LHCN-M2 (cell line): ENCODE data around the gene NADSYN1. TPM values are rescaled to one million over a fixed set of nuclear protein-coding genes. Genes with fewer than 3 reads are reported as not detected.

Experiments
- DNase-seq: peaks from one replicate; pipeline ENCODE4 v3.0.0-alpha.2; 2012; ENCODE audit warnings: low read depth
- total RNA-seq: library from RNA; depleted of rRNA; stranded (reverse); fragments of >200 nt; gene quantifications from 2 replicates; pipeline ENCODE4 v1.2.3, GENCODE V29; 2014

NADSYN1 gene
- total RNA-seq, 1 experiment from 2014 or later, result 48.2 TPM

DNA sequence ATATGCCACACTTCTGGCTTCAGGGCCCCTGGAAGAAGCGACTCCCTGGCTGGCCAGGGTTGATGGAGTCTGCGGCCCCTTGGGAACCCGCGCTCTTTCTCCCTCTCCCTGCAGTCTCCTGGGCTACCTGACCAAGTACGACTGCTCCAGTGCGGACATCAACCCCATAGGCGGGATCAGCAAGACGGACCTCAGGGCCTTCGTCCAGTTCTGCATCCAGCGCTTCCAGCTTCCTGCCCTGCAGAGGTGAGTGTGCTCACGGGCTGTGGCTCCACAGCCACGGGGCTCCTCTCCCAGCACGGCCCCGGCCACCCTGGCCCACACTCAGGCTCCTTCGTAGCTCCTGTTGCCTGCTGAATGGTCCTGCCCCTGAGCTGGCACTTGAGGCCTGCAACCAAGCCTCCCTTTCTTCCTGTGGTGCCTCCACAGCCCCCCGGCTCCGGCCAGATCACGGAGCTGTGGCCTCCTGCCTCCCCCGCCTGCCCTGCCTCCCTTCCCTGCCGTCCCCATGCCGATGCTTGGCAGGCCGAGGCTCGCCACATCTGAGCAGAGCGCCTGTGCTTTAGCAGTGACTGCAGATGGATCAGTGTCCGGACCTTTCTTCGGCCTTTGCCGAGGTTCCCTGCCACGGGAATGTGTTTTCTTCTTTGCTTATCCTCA, 37.9 kb downstream of the NADSYN1 start:
- no peak for DNase-seq

DNA sequence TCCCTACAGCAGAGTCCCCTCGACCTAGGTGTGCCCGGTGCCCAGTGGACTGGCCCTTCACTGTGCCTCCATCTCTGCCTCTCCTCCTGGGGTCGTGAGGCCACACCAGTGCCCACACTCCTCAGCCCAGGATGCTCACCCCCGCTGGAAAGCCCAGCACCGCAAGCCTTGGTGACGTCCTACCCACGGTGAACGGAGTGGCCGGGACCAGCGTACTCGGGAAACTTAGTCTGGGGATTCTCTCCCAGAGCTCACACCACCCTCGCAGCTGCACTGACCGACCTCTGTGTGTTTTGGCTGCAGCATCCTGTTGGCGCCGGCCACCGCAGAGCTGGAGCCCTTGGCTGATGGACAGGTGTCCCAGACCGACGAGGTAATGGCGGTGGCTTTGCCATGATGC, 38.5 kb downstream of the NADSYN1 start:
- no peak for DNase-seq

DNA sequence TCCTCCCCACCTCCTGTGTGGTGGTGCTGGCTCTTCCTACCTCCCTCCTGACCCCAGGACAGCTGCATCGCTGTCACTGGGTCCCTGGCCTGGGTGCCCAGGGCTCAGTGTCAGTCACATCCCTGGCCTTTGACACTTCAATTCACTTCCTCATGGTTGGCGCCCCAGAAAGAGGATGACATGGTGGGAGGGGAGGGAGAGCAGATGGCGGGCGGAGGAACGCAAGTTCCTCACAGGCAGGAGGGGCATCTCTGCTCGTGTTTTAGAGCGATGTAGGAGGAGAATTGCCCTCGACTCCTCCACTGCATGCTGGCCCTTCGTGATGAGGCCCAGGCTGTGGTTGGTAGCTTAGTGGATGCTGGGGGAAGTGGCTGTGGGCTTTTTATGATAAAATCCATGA, 38.9 kb downstream of the NADSYN1 start:
- DNase-seq, result no peak

DNA sequence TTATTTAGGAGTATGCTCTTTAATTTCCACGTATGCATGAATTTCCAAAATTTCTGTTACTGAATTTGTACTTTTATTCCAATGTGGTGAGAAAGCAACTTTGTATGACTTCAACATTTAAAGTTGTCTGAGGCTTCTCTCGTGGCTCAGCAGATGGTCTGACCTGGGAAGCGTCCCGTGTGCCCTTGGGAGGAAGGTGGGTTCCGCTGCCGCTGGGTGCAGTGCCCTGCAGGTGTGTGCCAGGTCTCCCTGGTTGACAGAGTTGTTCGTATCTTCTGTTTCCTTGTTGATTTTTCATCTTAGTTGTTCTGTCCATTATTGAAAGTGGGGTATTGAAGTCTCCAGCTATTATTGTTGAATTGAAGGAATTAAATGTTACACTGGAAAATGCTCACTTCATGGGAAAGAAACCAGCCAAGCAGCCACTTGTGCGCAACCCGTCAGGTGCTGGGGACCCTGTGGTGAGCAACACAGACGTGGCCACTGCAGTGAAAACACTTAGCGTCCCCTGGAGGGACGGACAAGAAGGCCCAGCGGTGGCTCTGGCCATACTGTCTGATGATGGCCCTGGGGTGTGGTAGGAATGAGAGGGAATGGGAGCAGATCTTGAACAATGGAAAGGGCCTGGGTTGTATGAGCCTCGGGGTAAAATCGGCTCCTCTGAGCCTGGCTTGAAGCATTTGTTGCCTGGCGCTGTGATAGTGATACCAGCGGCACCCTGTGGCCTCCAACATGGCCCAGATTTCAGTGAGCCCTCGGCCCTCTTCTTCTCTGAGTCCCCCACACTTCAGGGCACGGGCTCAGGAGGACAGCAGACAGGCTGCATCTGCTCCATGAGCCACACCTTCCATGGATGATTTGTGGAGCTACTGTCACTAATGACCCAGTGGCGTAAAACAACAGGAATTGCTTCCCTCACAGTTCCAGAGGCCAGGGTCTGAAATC, 42.6 kb downstream of the NADSYN1 start:
- DNase-seq, result no peak

DNA sequence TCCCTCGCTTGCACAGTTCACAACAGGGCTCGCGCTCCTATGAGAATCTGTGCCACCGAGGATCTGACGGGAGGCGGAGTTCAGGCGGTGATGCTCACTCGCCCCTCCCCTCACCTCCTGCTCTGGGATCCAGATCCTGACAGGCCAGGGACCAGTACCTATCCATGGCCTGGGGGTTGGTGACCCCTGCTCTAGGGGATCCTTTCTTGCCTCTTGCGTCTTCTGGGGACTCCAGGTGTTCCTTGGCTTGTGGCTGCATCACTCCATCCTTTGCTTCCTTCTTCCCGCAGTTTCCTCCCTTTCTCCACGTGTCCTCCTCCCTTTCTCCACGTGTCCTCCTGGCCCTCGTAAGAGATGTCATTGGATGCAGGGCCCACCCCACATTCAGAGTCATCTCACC, 43.4 kb downstream of the NADSYN1 start:
- no peak for DNase-seq

DNA sequence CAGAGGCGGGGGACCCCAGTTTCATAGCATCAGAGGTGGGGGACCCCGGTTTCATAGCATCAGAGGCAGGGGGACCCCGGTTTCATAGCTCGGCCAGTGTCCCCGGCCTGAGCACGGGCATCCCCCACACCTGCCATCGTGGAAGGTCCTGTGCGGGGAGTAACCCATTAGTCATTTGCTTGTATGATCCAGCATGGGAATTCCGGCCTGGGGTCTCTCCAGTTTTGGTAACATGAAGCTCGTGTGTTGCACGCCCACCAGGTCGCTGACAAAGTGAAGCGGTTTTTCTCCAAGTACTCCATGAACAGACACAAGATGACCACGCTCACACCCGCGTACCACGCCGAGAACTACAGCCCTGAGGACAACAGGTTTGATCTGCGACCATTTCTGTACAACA, 45.1 kb downstream of the NADSYN1 start:
- no peak for DNase-seq

DNA sequence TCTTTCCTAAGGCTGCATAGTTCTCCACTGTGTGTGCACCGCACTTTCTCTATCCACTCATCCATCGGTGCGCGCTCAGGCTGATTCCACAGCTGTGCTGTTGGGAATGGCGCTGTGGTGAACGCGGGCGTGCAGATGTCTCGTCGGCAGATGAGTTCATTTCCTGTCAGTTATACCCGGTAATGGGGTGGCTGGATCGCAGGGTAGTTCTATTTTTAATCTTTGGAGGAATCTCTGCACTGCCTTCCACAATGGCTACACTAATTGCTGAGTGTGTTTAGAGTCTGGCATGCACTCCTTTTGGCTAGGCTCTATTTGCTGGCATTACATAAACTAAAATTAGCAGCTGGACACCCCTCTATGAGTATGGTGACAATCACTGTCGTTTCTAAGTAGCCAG, 46.1 kb downstream of the NADSYN1 start:
- DNase-seq, result peak; percentile 75

DNA sequence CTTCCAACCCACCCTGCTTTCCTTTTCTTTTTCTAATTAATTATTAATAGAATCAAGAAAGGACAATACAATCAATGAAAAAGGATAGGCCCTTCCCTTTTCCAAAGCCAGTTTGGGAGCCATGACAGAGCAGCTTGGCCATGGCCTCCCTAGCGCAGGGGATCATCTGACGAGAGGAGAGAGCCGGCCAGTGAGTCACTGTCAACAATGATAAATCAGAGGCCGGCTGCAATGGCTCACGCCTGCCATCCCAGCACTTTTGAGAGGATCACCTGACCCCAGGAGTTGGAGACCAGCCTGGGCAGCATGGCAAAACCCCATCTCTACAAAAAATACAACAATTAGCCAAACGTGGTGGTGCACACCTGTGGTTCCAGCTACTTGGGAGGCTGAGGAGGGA, 46.5 kb downstream of the NADSYN1 start:
- peak; percentile 31 for DNase-seq

DNA sequence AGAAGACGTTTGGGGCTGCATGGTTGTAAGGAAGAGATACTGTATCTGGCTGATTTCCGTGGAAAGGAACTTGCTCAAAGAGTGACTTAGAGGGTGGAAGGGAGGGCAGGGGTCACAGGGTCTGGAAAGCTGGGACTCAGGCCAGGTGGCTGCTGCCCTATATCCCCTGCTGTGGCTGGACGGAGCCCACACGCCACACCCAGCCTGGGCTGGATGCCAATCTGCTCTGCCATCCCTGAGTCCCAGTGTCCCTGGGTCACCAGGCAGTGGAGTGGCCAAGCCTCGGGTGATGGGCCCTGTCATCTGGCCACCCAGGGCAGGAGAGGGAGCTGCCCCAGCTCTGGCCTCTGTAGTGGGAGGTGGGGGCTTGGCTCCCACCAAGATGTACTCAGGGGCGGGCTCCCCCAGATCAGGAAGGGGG, 47.6 kb downstream of the NADSYN1 start:
- DNase-seq, result no peak

DNA sequence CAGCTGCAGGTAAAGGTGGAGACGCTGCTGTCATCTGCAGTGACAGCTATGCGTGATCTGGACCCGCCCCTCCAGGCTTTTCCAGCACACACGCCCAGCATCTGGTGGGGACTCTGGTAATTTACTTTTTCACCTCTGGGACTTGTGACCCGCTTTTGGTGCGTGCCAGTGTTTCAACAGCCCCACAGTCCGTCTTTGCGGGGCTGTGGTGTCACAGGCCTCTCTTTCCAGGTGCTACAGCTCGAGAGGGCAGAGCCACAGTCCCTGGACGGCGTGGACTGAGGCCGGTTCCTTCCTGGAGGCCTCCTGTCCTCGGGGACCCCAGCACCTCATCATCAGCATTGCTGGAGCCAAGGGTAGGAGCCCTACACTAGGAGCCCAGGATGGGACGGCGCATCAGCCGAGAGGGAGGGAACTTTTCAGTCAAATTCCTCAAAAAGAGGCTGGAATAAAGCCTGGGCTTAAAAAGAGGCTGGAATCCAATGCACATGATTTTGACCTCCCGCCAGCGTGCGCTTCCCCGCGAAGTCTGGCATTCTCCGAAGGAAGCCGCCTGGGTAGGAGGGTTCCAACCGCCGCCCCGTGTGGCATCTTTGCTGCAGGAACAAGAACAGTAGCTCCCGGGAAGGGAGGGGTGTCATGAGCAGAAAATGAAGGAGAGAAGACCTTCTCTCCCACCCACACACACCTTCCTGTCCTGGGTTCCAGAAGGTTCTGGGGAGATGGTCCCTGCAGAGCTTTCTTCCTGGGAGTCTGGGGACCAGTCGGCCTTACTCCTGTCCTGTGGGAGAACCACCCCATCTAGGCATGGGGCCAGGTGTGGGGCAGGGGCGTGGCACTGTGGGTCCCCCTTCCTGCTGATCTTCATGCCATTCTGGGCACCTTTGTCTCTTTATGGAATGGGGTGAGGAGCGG, 48.3 kb downstream of the NADSYN1 start:
- no peak for DNase-seq

DNA sequence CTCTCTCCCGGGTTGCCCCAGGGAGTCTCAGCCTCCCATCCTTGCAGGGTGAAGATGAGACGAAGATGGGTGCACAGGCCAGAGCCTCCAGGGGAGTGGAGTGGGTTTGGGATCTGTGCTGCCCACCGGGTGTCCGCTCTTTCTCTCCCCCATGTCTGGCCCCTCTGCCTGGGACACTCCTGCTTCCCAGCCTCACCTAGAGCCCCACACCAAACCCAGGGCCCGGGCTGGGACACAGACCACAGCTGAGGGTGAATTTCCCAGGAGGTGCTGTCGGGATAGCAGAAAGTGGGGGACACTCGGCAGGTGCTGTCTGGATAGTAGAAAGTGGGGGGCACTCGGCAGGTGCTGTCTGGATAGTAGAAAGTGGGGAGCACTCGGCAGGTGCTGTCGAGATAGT, 49.0 kb downstream of the NADSYN1 start:
- no peak for DNase-seq

DNA sequence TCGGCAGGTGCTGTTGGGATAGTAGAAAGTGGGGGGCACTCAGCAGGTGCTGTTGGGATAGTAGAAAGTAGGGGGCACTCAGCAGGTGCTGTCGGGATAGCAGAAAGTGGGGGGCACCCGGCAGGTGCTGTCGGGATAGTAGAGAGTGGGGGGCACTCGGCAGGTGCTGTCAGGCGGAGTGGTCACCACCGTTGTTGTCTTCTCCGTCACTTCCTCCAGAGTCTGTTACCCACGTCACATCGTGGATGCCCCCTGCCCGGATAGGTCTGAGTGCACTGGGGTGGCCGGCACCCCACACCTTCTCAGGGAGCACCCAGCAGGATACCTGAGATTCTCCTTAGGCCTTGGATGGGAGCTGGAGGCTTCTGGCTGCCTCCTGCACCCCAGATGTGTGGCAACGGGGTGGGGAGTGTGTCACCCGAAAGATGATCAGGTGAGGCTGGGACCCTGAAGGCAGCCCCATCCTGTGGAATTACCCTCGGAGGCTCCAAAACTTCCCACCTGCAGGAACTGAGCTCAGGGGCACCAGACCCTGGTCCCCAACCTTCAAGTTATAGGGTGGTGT, 50.0 kb downstream of the NADSYN1 start:
- no peak for DNase-seq

DNA sequence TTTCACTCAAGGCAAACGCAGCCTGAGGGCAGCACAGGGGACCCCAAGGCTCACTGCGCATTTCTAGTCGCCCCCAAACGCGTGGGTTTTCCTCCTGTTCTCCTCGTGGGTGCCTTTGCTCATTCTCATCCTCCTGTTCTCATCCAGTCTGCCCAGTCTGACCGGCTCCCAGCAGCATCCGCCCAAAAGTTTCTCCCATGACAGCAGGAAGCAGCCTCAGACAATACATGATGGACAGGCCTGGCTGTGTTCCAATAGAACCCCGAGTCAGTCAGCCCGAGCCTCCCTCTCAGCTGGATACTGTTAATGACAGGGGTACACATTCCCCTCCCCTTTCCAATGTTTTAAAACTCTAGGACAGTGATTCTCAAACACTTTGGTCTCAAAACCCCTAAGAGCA, 51.5 kb downstream of the NADSYN1 start:
- DNase-seq, result no peak

DNA sequence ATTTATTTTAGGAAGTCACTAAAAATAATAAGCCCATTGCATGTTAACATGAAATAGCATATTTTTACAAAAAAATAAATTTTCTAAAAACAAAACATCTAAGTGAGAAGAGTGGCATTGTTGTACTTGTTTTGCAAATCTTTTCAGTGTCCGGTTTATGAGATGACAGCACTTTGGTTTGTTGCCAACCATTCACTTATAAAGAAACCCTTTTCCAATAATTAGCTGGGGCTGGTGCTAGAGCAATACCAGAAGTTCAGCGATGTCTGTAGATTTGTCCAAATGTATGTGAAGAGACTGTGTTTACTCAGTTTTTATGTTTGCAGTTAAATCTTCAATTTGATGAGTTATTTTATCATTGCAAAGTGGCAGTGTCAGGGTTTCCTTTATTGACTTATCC, 52.0 kb downstream of the NADSYN1 start:
- DNase-seq, result no peak

DNA sequence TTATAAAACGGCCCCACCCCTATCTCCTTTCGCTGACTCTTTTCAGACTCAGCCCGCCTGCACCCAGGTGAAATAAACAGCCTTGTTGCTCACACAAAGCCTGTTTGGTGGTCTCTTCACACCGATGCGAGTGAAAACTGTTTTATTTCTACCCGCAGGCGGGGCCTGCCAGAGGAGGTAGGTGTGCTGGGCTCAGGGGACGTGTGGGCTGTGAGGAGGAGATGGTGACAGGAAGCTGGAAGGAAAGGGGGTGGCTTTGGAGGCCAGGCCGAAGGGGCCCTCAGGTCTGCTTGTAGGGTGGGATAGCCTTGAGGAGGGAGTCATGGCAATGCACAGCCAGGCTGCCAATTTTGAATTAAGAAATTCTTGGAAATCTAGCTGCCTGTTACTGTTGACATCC, 52.8 kb downstream of the NADSYN1 start:
- no peak for DNase-seq

DNA sequence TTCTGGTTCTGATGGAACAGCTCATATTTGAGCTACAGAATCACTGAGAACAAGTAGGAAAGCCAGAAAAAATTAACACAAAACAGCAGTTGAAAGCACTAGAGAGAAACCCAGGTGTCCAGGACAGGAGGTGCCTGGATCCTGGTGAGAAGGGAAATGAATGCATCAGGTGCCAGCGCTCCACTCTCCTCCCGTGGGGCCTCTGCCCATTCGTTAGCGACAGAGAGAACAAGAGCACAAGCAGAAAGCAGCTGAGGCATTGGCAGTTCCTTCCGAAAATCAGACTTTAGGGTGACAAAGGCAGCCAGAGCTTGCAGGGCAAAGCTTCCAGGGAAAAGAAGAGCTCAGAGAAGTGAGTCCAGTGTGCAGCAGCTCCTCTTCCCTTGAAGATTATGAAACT, 54.1 kb downstream of the NADSYN1 start:
- DNase-seq, result no peak

DNA sequence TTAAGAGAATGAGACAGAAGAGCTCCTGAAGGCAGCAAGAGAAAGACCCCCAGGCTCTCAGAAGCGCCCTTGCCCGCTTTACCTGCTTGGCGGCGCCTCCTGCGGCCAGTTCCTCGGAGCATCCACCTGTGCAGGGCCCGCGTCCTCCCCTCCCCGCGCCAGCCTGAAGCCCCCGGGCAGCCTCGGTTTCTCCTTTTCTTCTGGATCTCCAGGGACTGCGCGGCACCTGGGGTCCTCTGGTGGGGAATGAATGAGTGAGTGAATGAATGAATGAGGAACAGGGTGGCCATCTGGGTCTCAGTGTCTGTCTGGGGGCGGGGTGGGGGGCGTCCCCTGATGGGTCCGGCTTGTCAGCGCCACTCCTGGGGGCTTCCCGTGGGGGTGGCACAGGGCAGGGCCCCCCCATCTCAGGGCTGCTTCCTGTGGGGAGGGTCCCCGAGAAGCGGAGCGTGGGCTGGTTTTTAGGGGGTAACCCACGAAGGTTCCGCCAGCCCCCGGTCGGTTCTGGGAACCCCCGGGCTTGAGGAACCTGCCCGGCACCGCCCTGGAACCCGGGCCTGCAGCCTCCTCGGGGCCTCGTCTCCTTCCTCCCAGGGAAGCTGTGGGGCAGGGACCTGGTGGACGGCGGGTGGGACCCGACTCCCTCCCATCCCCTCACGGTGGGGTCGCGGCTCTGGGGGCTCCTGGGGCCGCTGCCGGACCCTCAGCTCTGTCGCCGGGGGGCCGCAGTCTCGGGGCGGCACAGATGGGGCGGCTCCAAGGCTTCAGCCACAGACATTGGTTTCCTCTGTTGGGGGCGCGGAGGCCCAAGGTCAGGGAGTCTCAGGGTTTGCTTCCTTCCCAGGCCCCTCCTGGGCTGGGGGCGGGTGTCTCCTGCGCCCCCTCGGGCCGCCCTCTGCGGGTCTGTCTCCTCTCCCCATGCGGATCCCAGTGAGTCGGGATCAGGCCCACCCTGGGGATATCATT, 65.8 kb downstream of the NADSYN1 start:
- DNase-seq, result no peak

DNA sequence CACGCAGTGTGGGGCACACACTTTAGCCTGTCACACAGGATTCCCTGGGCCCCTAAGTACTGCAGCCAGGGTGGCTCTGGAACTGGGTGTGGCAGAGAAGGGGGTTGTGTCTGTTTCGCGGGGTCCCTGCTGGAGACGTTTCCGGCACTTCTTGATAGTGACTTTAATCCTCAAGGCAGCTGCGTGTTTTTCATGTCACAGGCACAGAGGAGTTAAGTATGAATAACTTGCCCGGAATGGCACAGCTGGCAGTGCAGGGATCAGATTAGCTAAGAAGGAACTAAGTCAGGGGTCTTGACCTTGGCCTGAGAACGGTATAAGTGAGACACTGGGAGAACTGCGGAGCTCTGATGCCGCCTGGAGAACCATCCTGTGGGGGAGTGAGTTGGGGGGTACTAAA, 66.5 kb downstream of the NADSYN1 start:
- no peak for DNase-seq

DNA sequence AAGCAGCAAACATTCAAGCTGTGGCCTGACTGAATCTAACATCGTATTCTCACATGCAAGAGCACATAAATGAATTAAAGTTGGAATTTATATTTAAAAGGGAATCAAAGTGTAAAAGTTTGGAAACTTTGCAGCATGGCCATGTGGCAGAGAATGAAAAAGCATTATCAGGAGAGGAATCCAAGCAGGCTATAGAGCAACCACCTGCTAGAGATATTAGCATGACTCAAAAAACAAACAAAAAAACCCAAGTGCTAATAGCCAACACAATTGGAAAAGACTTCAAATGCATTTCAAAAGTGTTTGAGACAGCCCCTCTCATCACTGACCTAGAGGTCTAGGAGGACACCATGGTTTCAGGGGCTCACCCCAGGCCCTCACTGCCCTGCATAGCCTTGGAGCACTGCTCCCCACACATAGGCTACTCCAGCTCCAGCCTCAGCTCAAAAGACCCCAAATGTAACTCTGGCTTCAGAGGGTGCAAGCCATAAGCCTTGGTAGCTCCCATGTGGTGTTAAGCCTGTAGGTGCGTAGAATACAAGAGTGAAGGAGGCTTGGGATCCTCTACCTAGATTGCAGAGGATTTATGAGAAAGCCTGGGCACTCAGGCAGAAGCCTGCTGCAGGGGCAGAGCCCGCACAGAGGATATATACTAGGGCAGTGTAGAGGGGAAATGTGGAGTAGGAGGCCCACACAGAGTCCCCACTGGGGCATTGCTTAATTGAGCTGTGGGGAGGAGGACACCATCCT, 72.4 kb downstream of the NADSYN1 start:
- no peak for DNase-seq
